ENCODE results near the gene KRTAP29-1.
"Not testable (repeated sequence)": the region's sequence is repeated elsewhere in the genome, so short reads cannot be mapped to it uniquely, and the experiment has no call there.

GRCh38 chr17:41346421-41346820 is 43.8 kb upstream of the KRTAP29-1 start:
- not testable (repeated sequence) for TF ChIP-seq TAF1 (IDR thresholded peaks at IDR 0.05; ENCODE audit: borderline replicate concordance, low read depth, low read length); POLR2AphosphoS5 (IDR thresholded peaks at IDR 0.05; ENCODE audit: low read depth, low read length); POLR2A (IDR thresholded peaks at IDR 0.05; ENCODE audit: low read depth, low read length)

All from GM12892 (cell line).